ENCODE results near the gene CDH13.

CDH13 gene

DNA sequence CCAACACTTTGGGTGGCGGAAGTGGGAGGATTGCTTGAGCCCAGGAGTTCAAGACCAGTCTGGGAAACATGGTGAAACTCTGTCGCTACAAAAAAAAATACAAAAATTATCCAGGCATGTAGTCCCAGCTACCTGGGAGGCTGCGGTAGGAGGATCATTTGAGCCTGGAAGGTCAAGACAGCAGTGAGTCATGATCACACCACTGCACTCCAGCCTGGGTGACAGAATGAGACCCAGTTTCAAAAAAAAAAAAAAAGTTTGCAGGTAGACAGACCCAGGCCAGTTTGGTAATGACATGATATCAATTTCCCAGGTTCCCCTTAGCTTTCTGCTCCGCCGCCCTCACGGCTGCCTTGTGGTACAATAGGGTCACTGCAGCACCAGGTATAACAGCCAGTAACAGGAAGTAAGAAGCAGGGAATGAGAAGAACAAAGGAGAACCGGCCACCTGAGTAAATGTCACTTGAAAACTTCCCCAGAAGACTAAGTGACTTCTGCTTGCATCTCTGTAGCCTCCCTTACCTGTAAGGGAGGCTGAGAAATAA lies 979.8 kb downstream of the CDH13 start:
- Histone ChIP-seq H3K79me2 (ENCODE audit: control insufficient read depth, low read length) (no peaks in the 10 kb centered on the region), H3K27ac (ENCODE audit: low read depth, low read length) (no peak overlapping the region), H3K27me3 (ENCODE audit: control insufficient read depth, low read length) (no peaks in the 10 kb centered on the region), H3K4me2 (ENCODE audit: low read length) (no peak overlapping the region), H3K4me1 (ENCODE audit: control insufficient read depth, low read length) (no peaks in the 10 kb centered on the region), H3K36me3 (ENCODE audit: control insufficient read depth, low read length) (no peaks in the 10 kb centered on the region), H3F3A (ENCODE audit: control insufficient read depth, insufficient read depth) (no peaks in the 10 kb centered on the region), H3K9me2 (replicated peaks; ENCODE audit: control insufficient read depth, low read length) (no peaks in the 10 kb centered on the region), H3K4me3 (ENCODE audit: low read length) (no peak overlapping the region), H3K9me3 (ENCODE audit: control insufficient read depth, insufficient read depth, low read length) (no peaks in the 10 kb centered on the region), H4K20me1 (ENCODE audit: control insufficient read depth, insufficient read depth, low read depth, low read length) (no peaks in the 10 kb centered on the region)
- no peak for TF ChIP-seq EZH2phosphoT487 (IDR thresholded peaks at IDR 0.05; ENCODE audit: borderline replicate concordance, low read length)
- TF ChIP-seq, protein P1, sequence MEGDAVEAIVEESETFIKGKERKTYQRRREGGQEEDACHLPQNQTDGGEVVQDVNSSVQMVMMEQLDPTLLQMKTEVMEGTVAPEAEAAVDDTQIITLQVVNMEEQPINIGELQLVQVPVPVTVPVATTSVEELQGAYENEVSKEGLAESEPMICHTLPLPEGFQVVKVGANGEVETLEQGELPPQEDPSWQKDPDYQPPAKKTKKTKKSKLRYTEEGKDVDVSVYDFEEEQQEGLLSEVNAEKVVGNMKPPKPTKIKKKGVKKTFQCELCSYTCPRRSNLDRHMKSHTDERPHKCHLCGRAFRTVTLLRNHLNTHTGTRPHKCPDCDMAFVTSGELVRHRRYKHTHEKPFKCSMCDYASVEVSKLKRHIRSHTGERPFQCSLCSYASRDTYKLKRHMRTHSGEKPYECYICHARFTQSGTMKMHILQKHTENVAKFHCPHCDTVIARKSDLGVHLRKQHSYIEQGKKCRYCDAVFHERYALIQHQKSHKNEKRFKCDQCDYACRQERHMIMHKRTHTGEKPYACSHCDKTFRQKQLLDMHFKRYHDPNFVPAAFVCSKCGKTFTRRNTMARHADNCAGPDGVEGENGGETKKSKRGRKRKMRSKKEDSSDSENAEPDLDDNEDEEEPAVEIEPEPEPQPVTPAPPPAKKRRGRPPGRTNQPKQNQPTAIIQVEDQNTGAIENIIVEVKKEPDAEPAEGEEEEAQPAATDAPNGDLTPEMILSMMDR (IDR thresholded peaks at IDR 0.05; ENCODE audit: low read depth, low read length, poor library complexity, severe bottlenecking), result no peak

DNA sequence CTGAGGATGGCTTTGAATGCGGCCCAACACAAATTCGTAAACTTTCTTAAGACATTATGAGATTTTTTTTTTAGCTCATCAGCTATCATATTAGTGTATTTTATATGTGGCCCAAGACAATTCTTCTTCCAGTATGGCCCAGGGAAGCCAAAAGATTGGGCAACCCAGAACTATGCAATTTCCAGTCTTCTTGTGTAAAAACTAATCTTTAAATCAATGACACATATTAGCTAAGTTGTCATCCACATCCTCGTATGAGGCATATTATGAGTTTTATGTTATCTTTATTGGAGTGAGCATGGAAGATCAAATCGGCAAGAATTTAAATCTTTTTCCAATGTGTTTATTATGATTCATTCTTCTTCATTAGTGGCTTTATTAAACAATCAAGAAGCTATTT lies 982.4 kb downstream of the CDH13 start:
- Histone ChIP-seq H3K27ac (ENCODE audit: low read depth, low read length) (no peak overlapping the region), H3F3A (ENCODE audit: control insufficient read depth, insufficient read depth) (no peaks in the 10 kb centered on the region), H3K79me2 (ENCODE audit: control insufficient read depth, low read length) (no peaks in the 10 kb centered on the region), H3K4me2 (ENCODE audit: low read length) (no peak overlapping the region), H3K4me1 (ENCODE audit: control insufficient read depth, low read length) (no peaks in the 10 kb centered on the region), H3K27me3 (ENCODE audit: control insufficient read depth, low read length) (no peaks in the 10 kb centered on the region), H3K4me3 (ENCODE audit: low read length) (no peak overlapping the region), H3K9me3 (ENCODE audit: control insufficient read depth, insufficient read depth, low read length) (no peaks in the 10 kb centered on the region), H3K36me3 (ENCODE audit: control insufficient read depth, low read length) (no peaks in the 10 kb centered on the region), H4K20me1 (ENCODE audit: control insufficient read depth, insufficient read depth, low read depth, low read length) (no peaks in the 10 kb centered on the region), H3K9me2 (replicated peaks; ENCODE audit: control insufficient read depth, low read length) (no peaks in the 10 kb centered on the region)
- TF ChIP-seq EZH2phosphoT487 (IDR thresholded peaks at IDR 0.05; ENCODE audit: borderline replicate concordance, low read length), result no peak
- TF ChIP-seq, protein P1 (IDR thresholded peaks at IDR 0.05; ENCODE audit: low read depth, low read length, poor library complexity, severe bottlenecking), result no peak

DNA sequence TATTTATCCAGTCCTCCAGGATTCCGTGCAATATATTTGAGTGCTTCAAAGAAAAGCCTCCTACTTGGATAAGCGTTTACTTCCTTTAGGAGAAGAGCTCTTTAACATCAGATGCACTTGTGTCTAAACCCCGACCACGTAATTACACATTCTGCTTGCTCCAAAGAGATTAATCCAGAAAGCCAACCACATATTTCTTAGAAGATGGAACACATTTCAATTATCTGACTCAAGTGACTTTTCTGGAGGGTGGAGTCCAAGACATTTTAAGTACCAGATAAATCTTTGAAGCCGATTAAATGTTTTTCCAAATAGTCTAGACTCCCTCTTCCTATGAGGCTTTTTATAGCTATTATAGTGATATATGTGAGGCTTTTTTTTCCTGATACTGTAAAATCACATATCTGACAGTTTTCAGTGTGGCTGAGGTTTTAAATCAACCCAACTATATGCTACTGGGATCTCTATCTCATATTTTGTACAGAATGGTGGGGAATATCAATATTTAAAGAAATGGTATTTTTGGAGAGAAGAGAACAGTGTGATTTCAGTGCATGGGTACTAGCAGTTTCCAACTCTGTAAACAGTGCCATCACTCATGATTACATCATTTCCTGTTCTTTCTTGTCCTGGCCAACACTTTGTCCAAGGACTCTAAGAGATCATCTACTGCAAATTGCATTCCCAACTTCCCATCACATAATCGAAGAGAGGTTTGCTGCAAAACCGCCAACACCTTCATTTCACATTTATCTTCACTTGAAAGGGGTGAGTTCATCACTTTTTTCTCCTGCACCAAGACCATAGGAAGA lies 988.6 kb downstream of the CDH13 start:
- no peaks in the 10 kb centered on the region for H3F3A ChIP-seq (ENCODE audit: control insufficient read depth, insufficient read depth)
- no peaks in the 10 kb centered on the region for H3K4me1 ChIP-seq (ENCODE audit: control insufficient read depth, low read length)
- H3K79me2 ChIP-seq (ENCODE audit: control insufficient read depth, low read length), result no peaks in the 10 kb centered on the region
- no peaks in the 10 kb centered on the region for H3K9me2 ChIP-seq (replicated peaks; ENCODE audit: control insufficient read depth, low read length)
- H4K20me1 ChIP-seq (ENCODE audit: control insufficient read depth, insufficient read depth, low read depth, low read length), result no peaks in the 10 kb centered on the region
- no peak overlapping the region for H3K27ac ChIP-seq (ENCODE audit: low read depth, low read length)
- no peaks in the 10 kb centered on the region for H3K9me3 ChIP-seq (ENCODE audit: control insufficient read depth, insufficient read depth, low read length)
- no peaks in the 10 kb centered on the region for H3K36me3 ChIP-seq (ENCODE audit: control insufficient read depth, low read length)
- H3K4me3 ChIP-seq (ENCODE audit: low read length), result no peak overlapping the region
- no peak overlapping the region for H3K4me2 ChIP-seq (ENCODE audit: low read length)
- H3K27me3 ChIP-seq (ENCODE audit: control insufficient read depth, low read length), result no peaks in the 10 kb centered on the region
- no peak for TF ChIP-seq EZH2phosphoT487 (IDR thresholded peaks at IDR 0.05; ENCODE audit: borderline replicate concordance, low read length)
- TF ChIP-seq, protein P1 (IDR thresholded peaks at IDR 0.05; ENCODE audit: low read depth, low read length, poor library complexity, severe bottlenecking), result no peak

Measured in DOHH2 (cell line).